Measurements from ENCODE around the gene ATXN2. TPM values are rescaled to one million over a fixed set of nuclear protein-coding genes. Genes with fewer than 3 reads are reported as not detected.

ATXN2 gene
- total and polyA plus RNA-seq, 9 of the 15 experiments (the other 6 are each of a cell fraction or from before 2014, with no cell fraction given), result 16.8 to 67.8 (median 29.3) TPM

DNA sequence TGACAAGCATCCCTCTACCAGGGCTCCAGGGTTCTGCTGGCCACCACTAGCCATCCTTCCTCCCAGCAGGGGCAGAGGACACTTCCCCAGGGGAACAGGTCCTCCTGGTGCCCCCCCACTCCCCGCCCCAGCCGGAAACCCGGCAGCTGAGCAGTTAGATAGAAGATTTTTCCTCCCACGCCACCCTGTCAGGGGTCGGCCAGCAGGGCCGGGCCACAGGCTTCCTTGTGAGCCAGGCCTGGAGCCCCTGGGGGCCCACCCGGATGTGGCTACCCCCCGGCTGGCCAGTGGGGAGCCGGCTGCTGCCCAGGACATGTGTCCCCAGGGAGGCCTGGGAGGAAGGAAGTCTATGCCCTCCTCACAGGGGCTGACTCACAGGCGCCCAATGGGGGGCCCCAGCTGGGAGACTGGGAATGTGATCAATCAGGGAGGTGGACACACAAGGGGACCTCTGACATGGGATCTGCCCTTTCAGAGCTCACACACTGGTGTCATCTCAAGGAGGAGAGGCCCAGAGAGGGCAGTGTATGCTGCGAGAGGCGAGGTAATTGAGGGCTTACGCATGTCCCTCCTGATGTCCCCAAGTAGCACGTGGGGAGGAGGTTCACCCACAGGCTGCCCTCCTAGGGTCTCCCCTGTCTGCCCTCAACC is 189.2 kb downstream of the ATXN2 start (continued):
- TF ChIP-seq, protein P1, sequence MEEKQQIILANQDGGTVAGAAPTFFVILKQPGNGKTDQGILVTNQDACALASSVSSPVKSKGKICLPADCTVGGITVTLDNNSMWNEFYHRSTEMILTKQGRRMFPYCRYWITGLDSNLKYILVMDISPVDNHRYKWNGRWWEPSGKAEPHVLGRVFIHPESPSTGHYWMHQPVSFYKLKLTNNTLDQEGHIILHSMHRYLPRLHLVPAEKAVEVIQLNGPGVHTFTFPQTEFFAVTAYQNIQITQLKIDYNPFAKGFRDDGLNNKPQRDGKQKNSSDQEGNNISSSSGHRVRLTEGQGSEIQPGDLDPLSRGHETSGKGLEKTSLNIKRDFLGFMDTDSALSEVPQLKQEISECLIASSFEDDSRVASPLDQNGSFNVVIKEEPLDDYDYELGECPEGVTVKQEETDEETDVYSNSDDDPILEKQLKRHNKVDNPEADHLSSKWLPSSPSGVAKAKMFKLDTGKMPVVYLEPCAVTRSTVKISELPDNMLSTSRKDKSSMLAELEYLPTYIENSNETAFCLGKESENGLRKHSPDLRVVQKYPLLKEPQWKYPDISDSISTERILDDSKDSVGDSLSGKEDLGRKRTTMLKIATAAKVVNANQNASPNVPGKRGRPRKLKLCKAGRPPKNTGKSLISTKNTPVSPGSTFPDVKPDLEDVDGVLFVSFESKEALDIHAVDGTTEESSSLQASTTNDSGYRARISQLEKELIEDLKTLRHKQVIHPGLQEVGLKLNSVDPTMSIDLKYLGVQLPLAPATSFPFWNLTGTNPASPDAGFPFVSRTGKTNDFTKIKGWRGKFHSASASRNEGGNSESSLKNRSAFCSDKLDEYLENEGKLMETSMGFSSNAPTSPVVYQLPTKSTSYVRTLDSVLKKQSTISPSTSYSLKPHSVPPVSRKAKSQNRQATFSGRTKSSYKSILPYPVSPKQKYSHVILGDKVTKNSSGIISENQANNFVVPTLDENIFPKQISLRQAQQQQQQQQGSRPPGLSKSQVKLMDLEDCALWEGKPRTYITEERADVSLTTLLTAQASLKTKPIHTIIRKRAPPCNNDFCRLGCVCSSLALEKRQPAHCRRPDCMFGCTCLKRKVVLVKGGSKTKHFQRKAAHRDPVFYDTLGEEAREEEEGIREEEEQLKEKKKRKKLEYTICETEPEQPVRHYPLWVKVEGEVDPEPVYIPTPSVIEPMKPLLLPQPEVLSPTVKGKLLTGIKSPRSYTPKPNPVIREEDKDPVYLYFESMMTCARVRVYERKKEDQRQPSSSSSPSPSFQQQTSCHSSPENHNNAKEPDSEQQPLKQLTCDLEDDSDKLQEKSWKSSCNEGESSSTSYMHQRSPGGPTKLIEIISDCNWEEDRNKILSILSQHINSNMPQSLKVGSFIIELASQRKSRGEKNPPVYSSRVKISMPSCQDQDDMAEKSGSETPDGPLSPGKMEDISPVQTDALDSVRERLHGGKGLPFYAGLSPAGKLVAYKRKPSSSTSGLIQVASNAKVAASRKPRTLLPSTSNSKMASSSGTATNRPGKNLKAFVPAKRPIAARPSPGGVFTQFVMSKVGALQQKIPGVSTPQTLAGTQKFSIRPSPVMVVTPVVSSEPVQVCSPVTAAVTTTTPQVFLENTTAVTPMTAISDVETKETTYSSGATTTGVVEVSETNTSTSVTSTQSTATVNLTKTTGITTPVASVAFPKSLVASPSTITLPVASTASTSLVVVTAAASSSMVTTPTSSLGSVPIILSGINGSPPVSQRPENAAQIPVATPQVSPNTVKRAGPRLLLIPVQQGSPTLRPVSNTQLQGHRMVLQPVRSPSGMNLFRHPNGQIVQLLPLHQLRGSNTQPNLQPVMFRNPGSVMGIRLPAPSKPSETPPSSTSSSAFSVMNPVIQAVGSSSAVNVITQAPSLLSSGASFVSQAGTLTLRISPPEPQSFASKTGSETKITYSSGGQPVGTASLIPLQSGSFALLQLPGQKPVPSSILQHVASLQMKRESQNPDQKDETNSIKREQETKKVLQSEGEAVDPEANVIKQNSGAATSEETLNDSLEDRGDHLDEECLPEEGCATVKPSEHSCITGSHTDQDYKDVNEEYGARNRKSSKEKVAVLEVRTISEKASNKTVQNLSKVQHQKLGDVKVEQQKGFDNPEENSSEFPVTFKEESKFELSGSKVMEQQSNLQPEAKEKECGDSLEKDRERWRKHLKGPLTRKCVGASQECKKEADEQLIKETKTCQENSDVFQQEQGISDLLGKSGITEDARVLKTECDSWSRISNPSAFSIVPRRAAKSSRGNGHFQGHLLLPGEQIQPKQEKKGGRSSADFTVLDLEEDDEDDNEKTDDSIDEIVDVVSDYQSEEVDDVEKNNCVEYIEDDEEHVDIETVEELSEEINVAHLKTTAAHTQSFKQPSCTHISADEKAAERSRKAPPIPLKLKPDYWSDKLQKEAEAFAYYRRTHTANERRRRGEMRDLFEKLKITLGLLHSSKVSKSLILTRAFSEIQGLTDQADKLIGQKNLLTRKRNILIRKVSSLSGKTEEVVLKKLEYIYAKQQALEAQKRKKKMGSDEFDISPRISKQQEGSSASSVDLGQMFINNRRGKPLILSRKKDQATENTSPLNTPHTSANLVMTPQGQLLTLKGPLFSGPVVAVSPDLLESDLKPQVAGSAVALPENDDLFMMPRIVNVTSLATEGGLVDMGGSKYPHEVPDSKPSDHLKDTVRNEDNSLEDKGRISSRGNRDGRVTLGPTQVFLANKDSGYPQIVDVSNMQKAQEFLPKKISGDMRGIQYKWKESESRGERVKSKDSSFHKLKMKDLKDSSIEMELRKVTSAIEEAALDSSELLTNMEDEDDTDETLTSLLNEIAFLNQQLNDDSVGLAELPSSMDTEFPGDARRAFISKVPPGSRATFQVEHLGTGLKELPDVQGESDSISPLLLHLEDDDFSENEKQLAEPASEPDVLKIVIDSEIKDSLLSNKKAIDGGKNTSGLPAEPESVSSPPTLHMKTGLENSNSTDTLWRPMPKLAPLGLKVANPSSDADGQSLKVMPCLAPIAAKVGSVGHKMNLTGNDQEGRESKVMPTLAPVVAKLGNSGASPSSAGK (IDR thresholded peaks at IDR 0.05), result no peak
- TF ChIP-seq FOXJ2 (tag; IDR thresholded peaks at IDR 0.05) (no peak), NFXL1 (CRISPR knock-in tag; IDR thresholded peaks at IDR 0.05) (no peak), PHF20 (IDR thresholded peaks at IDR 0.05; ENCODE audit: partially characterized antibody) (no peak), IFI16 (CRISPR knock-in tag; IDR thresholded peaks at IDR 0.05) (no peak), NCOA4 (IDR thresholded peaks at IDR 0.05; ENCODE audit: partially characterized antibody) (no peak)
- TF ChIP-seq, protein P2, sequence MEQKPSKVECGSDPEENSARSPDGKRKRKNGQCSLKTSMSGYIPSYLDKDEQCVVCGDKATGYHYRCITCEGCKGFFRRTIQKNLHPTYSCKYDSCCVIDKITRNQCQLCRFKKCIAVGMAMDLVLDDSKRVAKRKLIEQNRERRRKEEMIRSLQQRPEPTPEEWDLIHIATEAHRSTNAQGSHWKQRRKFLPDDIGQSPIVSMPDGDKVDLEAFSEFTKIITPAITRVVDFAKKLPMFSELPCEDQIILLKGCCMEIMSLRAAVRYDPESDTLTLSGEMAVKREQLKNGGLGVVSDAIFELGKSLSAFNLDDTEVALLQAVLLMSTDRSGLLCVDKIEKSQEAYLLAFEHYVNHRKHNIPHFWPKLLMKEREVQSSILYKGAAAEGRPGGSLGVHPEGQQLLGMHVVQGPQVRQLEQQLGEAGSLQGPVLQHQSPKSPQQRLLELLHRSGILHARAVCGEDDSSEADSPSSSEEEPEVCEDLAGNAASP (IDR thresholded peaks at IDR 0.05), result no peak
- TF ChIP-seq, protein P3, sequence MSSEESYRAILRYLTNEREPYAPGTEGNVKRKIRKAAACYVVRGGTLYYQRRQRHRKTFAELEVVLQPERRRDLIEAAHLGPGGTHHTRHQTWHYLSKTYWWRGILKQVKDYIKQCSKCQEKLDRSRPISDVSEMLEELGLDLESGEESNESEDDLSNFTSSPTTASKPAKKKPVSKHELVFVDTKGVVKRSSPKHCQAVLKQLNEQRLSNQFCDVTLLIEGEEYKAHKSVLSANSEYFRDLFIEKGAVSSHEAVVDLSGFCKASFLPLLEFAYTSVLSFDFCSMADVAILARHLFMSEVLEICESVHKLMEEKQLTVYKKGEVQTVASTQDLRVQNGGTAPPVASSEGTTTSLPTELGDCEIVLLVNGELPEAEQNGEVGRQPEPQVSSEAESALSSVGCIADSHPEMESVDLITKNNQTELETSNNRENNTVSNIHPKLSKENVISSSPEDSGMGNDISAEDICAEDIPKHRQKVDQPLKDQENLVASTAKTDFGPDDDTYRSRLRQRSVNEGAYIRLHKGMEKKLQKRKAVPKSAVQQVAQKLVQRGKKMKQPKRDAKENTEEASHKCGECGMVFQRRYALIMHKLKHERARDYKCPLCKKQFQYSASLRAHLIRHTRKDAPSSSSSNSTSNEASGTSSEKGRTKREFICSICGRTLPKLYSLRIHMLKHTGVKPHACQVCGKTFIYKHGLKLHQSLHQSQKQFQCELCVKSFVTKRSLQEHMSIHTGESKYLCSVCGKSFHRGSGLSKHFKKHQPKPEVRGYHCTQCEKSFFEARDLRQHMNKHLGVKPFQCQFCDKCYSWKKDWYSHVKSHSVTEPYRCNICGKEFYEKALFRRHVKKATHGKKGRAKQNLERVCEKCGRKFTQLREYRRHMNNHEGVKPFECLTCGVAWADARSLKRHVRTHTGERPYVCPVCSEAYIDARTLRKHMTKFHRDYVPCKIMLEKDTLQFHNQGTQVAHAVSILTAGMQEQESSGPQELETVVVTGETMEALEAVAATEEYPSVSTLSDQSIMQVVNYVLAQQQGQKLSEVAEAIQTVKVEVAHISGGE (CRISPR knock-in tag; IDR thresholded peaks at IDR 0.05), result no peak

Measured in K562 (cell line).